ENCODE data around the gene ICA1. TPM values are rescaled to one million over a fixed set of nuclear protein-coding genes. Genes with fewer than 3 reads are reported as not detected.

Gene ICA1
- total RNA-seq, 1 experiment from 2014 or later, result 66.4 TPM

- Mint-ChIP-seq H3K27me3 (ENCODE audit: unreplicated experiment) (no peaks in the 10 kb centered on the region), H3K9me3 (ENCODE audit: low read depth, unreplicated experiment) (no peaks in the 10 kb centered on the region), H3K36me3 (ENCODE audit: insufficient read depth, unreplicated experiment) (no peaks in the 10 kb centered on the region), H3K4me3 (ENCODE audit: low read depth, unreplicated experiment) (no peak overlapping the region), H3K4me1 (ENCODE audit: low read depth, unreplicated experiment) (no peaks in the 10 kb centered on the region), H3K27ac (ENCODE audit: unreplicated experiment) (no peak overlapping the region)
- CTCF ChIA-PET, result interaction anchor here (0.6 kb wide), 1 partner anchor 192 kb away, joined by 3 read pairs; no protein-coding TSS in a partner anchor
- intact Hi-C loops (cut with micrococcal nuclease; ENCODE audit: unreplicated experiment), result loop anchor here (5.0 kb wide), 1 partner anchor 1240 kb away; no protein-coding TSS in a partner anchor
- DNase-seq, result no peak
- no TSS peak for BruUV-seq (replicated peaks)
- TF ChIP-seq, protein P1, sequence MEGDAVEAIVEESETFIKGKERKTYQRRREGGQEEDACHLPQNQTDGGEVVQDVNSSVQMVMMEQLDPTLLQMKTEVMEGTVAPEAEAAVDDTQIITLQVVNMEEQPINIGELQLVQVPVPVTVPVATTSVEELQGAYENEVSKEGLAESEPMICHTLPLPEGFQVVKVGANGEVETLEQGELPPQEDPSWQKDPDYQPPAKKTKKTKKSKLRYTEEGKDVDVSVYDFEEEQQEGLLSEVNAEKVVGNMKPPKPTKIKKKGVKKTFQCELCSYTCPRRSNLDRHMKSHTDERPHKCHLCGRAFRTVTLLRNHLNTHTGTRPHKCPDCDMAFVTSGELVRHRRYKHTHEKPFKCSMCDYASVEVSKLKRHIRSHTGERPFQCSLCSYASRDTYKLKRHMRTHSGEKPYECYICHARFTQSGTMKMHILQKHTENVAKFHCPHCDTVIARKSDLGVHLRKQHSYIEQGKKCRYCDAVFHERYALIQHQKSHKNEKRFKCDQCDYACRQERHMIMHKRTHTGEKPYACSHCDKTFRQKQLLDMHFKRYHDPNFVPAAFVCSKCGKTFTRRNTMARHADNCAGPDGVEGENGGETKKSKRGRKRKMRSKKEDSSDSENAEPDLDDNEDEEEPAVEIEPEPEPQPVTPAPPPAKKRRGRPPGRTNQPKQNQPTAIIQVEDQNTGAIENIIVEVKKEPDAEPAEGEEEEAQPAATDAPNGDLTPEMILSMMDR (IDR thresholded peaks at IDR 0.05; ENCODE audit: unreplicated experiment), result no peak
Measured at GRCh38 chr7:8082762-8083161, 179.2 kb downstream of the ICA1 start.

GRCh38 chr7:8078418-8078817 lies 183.5 kb downstream of the ICA1 start:
- no peak for DNase-seq
- Mint-ChIP-seq H3K27me3 (ENCODE audit: unreplicated experiment) (no peaks in the 10 kb centered on the region), H3K4me3 (ENCODE audit: low read depth, unreplicated experiment) (no peak overlapping the region), H3K9me3 (ENCODE audit: low read depth, unreplicated experiment) (no peaks in the 10 kb centered on the region), H3K4me1 (ENCODE audit: low read depth, unreplicated experiment) (no peaks in the 10 kb centered on the region), H3K27ac (ENCODE audit: unreplicated experiment) (no peak overlapping the region), H3K36me3 (ENCODE audit: insufficient read depth, unreplicated experiment) (no peaks in the 10 kb centered on the region)
- intact Hi-C loops (cut with micrococcal nuclease; ENCODE audit: unreplicated experiment), result no loop called here
- TF ChIP-seq, protein P1 (IDR thresholded peaks at IDR 0.05; ENCODE audit: unreplicated experiment), result no peak
- CTCF ChIA-PET, result no interaction called here
- no TSS peak for BruUV-seq (replicated peaks)

DNA sequence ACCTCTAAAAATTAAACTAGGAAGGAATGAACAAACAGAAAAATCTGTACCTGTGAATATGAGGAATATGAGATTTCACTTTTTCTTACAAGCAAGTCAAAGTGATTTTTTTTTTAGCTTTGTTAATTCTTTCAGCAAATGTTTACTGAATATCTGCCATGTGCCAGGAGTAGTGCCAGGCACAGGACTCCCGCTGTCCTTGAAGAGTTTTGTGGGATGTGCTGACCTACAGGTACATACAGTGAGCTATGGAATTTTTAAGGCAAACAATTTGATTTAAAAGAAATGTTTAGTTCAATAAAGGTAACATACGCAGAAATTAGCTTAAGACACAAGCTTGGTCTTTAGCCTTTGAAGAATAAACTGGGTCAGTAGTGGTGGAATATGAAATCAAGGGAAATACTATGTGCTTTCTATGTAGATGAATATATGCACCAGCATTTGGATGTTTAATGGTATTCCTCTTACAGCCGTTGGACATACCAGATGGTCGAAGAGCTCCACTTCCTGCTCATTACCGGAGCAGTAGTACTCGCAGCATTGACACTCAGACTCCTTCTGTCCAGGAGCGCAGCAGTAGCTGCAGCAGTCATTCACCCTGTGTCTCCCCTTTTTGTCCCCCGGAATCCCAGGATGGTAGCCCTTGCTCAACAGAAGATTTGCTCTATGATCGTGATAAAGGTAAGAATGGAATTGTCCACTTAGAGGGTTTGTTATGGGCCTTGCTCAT lies 191.4 kb downstream of the ICA1 start:
- Mint-ChIP-seq H3K27ac (ENCODE audit: unreplicated experiment) (no peak overlapping the region), H3K4me1 (ENCODE audit: low read depth, unreplicated experiment) (peaks cover 7% of the 10 kb centered on the region), H3K4me3 (ENCODE audit: low read depth, unreplicated experiment) (no peak overlapping the region), H3K27me3 (ENCODE audit: unreplicated experiment) (no peaks in the 10 kb centered on the region), H3K36me3 (ENCODE audit: insufficient read depth, unreplicated experiment) (no peaks in the 10 kb centered on the region), H3K9me3 (ENCODE audit: low read depth, unreplicated experiment) (no peaks in the 10 kb centered on the region)
- CTCF ChIA-PET, result no interaction called here
- BruUV-seq (replicated peaks), result no TSS peak
- TF ChIP-seq, protein P1 (IDR thresholded peaks at IDR 0.05; ENCODE audit: unreplicated experiment), result no peak
- no peak for DNase-seq
- intact Hi-C loops (cut with micrococcal nuclease; ENCODE audit: unreplicated experiment), result no loop called here

- intact Hi-C loops (cut with micrococcal nuclease; ENCODE audit: unreplicated experiment), result no loop called here
- Mint-ChIP-seq H3K9me3 (ENCODE audit: low read depth, unreplicated experiment) (no peaks in the 10 kb centered on the region), H3K4me3 (ENCODE audit: low read depth, unreplicated experiment) (no peak overlapping the region), H3K27ac (ENCODE audit: unreplicated experiment) (no peak overlapping the region), H3K27me3 (ENCODE audit: unreplicated experiment) (no peaks in the 10 kb centered on the region), H3K36me3 (ENCODE audit: insufficient read depth, unreplicated experiment) (no peaks in the 10 kb centered on the region), H3K4me1 (ENCODE audit: low read depth, unreplicated experiment) (peaks cover 7% of the 10 kb centered on the region)
- no peak for DNase-seq
- TF ChIP-seq, protein P1 (IDR thresholded peaks at IDR 0.05; ENCODE audit: unreplicated experiment), result no peak
- CTCF ChIA-PET, result no interaction called here
- no TSS peak for BruUV-seq (replicated peaks)
Measured at GRCh38 chr7:8068892-8069686, 192.9 kb downstream of the ICA1 start.
